HPDE6-E6E7 (cell line): ENCODE results near the gene CALHM6.
A peak's percentile ranks its signal among the peaks of the same experiment; 100 is the strongest.

Experiments
- DNase-seq: peaks from one replicate; pipeline ENCODE4 v3.0.0; 2011; ENCODE audit warnings: missing footprints; ENCODE audit errors: extremely low spot score

CALHM6 gene

DNA sequence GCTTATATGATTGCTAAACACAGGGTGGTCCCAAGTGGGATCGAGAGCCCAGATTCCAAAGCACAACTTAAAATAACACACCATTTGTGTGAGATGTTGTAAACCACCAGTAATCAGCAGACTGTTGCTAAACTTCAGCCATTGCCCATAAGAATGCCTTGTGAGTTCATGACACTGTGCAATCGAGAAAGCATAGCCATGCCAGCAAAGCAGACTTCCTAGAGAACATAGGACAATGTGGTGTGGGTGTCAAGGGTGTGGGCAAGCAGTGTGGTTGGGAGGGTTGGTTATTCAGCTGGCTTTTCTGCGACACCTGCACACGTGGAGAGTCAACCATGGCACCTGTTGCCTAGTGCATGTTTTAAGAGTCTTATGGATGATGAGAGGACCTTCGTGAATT, 16.1 kb upstream of the CALHM6 start:
- no peak for DNase-seq

DNA sequence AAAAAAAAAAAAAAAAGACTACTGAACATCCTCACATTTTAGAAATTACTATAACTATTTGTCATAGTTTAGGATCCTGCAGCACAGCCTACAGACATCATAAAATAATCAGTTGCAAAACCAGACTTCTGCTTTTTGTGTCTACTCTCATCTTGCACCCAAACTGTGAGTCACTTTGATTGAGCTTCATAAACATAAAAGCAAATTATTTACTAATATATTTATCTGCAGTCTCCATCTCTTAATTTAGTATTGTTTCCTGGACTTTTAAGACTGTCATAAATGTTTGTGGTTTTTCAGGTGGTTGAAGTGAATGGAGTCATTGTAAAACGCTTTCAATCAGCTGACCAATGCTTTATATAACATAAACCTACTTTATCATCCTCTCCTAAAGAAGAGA, 14.8 kb upstream of the CALHM6 start:
- DNase-seq, result no peak

DNA sequence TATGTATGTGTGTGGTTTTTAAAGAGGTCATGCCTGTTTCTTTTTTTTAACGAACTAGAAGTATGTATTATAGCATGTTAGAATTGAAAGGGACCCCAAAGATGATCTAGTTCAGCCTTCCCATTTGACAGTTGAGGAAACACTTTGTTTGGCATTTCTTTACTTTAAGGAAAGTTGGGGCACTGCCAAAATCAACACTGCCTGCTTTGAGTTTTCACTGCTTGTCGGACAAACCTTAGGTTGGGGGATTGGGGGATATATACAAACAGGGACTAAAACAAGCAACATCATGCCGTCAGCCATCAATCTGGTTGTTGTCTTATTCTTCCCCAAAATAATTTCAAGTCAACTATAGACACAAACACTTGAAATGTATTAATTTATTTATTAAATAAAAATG, 14.1 kb upstream of the CALHM6 start:
- no peak for DNase-seq

DNA sequence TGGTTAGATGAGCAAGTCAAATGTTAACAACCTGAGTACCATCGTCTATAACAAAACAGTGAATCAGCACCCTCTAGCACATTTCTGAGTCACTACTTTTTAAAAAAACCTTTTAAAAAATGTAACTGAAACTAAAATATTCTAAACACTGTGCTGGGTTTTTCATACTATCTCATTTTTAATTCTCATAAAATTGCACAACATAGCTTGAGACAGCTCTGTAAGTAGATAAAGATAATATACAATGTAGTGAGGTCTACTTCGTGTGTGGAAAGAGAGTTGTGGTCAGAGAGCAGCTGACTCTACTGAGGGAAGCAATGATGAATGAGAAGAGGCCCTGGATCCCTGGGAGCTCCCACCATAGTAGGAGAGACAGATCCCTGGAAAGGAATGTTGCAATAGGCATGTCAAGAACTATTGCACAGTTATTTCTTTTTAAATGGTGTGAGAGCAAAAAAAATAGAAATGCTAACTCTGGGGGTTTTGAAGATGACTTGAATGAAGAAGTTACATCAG, 13.6 kb upstream of the CALHM6 start:
- DNase-seq, result peak; percentile 49

DNA sequence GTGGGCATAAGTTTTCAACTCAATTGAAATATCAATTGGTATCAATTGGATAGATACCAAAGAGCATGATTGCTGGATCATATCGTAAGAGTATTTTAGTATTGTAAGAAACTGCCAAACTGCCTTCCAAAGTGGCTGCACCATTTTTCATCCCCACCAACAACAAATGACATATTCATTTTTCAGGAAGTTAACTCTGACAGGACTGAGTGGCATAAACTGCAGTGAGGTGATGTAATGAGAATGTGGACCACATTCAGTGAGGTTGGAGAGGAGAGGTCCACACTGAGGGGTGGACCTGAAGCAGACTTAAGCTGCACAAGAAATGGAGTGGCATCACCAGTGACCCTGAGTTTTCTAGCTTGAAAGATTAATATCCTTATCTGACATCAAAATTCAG, 11.6 kb upstream of the CALHM6 start:
- DNase-seq, result no peak

DNA sequence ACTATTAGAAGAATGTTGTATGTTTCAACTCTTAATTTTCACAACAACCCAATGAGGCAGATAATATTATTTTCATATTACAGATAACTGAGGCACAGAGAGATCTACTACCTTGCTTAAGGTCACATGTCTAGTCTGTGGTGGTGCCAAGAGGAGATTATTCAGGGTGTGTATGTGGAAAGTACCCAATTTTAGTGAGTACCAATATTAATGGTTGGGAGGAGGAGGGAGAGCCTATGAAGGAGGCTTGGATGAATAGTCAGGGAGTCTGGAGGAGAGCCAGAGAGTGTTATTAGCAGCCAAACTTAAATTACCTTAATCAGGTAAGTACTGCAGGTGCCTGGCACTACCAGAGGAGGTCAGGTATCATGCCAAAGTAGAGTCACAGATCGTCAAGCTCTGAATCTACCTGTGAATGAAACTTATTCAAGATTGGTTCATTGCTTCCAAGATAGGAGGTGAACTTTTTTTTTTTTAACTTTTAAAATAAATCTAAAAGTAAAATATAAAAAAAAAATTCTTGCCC, 10.9 kb upstream of the CALHM6 start:
- DNase-seq, result no peak

DNA sequence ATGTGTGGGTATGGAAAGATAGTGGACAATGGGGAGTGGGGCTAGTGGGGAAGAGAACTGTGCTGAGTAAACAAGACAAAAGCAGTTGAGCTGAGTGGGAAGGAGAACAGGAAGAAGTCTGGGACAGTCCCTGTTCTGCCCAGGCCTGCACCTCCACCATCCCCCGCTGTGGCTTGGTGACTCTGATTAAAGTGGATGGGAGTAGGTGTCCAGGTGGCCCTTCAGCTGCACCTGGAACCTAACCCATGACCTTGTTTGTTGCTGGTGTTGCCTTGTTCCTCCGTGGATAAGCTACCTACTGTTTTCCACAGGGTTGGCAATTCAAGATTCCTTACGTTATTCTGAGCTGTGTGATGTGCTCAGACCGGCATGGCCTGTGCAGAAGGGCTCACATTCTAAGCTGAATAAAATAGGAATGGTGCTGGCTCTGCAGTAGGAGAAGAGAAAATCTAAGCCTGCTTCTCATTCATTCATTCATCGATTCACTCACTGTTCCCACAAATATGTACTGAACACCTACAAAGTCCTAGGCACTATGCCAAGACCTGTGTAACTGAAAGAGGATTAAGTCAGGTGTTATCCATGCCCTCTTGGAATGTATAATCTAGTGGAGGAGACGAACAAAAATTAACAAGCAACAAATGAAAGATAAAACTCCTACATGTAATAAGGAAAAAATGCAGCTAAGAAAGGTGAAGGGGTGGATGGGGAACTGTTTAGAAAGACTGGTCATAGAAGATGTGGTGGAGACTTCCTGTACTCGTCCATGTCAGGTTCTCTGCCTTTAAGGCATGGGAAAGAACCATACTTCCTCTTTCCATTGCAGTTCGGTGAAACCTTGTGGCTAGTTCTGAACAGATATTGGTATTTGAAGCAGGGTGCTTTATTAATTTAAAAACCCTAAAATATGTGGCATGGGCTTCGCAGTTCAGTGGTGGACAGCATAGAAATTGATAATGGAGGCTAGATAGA, 10.1 kb upstream of the CALHM6 start:
- no peak for DNase-seq

DNA sequence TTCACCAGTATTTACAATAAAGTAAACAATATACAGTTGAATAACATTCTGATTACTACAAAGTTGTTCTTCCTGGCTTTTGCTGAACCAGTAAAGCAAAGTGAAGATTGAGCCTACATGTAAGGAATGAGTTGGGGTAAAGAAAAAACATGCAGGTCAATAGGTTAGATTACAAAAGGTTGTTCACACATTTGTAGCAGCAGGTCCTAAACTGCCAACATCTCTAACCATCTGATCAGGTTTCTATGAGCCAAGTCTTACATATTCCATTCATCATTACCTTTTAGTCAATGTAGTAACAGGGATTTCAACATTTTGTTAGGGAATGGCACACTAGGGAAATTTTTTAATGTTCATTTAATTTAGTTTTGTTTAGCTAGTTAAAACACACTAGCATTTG, 9.3 kb upstream of the CALHM6 start:
- no peak for DNase-seq

DNA sequence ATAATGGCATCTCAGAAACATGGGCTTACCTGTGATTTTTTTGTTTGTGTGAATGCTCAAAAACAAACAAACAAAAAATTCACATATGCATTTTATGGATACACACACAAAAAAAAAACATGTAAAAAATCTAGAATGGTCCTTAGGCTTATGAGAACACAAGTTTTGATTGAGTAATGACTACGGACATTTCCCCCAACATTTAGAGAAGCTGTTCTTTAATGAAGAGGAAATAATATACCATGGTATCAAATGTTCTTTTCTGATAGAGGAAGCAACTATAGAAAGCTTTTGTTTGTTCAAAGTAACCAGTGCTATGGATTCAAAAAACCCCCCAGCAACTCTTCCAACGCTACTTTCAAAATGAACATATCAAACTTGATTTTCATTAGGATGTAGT, 8.6 kb upstream of the CALHM6 start:
- no peak for DNase-seq

DNA sequence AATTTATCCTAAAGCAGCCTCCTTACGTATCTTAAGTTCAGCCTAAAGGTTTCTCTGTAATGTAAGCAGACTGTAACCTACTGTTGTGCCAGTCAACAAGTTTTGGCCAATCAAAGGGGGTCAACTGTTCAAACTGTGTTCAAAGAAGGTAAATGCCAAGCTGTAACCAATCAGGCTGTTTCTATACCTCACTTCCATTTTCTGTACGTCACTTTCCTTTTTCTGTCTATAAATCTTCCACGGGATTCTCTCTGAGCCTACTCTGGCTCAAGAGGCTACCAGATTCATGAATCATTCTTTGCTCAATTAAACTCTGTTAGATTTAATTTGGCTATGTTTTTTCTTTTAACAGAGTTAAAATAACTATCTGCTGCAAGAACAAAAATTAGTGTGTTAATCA, 5.1 kb upstream of the CALHM6 start:
- DNase-seq, result no peak

DNA sequence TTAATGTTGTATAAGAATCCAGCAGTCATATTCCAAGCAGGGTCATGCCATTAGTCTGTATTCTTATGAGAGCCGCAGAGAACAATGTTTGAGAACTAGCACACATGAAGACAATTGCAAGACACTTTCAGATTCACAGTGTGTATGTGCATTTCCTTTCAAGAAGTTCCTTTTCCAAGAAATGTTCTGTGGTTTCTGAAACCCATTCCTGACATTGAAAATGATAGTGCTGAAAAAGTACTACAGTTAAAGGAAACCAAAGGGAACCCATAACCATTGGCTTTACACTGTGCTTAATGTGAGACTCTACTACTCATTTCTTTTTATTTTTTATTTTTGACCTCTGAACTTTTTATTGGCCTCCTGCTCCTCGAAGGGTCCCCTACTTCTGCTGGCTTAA, 4.2 kb upstream of the CALHM6 start:
- DNase-seq, result no peak

DNA sequence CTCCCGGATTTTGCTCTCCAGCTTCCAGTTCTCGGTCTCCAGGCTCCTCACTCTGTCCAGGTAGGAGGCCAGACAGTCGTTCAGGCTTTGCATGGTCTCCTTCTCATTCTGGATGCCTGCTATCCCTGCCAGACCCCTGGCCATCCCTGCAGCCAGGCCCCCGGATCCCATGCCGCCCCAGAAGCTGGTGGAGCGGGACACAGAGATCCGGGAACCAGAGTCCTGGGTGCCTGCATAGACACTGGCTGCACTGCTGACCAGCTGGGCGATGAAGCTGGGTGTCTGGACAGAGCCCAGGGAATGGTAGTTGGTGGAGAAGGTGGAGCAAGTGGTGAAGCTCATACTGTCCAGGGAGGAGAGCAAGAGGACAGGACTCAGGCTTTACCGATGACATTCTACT, 2.9 kb upstream of the CALHM6 start:
- DNase-seq, result no peak

DNA sequence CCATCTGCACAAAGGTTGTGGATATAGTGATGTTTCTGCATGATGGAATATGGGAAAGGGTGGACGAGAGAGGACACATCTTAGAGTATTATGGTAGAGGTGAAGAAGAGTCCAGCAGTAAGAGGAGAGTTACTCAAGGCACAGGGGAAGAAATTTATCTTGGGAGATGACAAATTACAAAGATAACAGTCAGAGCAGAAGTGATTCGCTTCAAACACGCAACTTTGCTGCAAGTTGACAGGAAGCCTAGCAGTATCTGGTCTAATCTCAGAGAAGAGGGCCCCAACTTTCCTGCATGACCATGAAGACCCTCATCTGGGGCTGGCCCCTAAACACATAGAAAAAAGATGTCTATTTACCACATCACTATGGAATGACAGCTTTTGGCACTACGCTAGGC, 1.2 kb upstream of the CALHM6 start:
- DNase-seq, result no peak

DNA sequence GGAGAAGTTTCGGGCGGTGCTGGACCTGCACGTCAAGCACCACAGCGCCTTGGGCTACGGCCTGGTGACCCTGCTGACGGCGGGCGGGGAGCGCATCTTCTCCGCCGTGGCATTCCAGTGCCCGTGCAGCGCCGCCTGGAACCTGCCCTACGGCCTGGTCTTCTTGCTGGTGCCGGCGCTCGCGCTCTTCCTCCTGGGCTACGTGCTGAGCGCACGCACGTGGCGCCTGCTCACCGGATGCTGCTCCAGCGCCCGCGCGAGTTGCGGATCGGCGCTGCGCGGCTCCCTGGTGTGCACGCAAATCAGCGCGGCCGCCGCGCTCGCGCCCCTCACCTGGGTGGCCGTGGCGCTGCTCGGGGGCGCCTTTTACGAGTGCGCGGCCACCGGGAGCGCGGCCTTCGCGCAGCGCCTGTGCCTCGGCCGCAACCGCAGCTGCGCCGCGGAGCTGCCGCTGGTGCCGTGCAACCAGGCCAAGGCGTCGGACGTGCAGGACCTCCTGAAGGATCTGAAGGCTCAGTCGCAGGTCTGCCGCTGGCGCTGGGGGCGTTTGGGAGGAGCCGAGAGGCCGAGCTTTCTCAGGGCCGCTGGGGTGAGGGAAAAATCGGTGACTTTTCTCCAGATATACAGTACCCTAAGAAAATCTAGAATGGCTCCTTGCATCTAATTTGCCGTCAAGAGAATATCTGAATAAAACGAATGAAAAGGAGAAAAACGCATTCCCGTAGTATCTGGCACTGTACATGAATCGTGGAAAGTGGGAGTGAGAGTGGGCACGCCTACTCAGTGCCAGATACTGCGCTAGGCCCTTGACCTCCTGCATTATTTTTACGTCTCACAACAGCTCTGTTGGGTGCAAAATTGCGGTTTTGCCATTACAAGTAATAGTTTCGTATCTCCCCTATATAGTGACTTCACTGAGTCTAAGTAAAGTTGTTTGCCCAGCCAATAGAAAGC, 1.0 kb downstream of the CALHM6 start:
- DNase-seq, result peak; percentile 34

DNA sequence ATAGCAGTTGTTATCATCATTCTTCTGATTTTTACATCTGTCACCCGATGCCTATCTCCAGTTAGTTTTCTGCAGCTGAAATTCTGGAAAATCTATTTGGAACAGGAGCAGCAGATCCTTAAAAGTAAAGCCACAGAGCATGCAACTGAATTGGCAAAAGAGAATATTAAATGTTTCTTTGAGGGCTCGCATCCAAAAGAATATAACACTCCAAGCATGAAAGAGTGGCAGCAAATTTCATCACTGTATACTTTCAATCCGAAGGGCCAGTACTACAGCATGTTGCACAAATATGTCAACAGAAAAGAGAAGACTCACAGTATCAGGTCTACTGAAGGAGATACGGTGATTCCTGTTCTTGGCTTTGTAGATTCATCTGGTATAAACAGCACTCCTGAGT, 2.1 kb downstream of the CALHM6 start:
- no peak for DNase-seq

DNA sequence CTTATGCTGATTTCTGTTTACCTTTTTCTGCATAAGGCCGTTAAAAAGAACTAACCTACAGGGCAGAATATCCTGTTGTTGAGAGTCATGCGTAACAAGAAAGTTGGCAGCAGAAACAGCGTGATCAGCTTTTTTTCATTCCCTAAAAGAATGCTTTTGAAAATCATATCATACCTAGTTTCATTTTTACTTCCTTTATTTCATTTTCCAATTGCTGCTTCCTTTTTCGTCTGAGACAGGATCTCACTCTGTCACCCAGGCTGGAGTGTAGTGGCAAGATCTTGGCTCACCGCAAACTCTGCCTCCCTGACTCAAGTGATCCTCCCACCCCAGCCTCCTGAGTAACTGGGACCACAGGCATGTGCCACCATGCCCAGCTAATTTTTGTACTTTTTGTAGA, 4.1 kb downstream of the CALHM6 start:
- DNase-seq, result no peak

DNA sequence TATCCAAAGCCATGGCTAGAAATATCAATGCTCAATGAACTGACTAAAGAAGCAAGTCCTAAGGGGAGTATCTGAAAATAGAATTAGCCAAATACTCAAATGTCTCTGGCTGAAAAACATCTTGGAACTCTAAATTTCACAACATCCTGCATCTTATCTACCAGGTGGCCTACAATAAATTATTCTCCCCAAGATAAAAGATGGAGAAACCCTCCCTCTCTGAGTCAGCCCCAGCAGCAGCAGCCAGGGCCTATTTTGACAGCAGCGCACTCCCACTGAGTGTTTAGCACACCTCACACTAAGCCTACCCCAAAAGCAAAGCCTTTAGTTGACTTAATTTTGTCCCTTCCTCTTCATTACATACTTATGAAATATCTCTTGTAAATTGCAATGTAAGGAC, 5.9 kb downstream of the CALHM6 start:
- DNase-seq, result no peak

DNA sequence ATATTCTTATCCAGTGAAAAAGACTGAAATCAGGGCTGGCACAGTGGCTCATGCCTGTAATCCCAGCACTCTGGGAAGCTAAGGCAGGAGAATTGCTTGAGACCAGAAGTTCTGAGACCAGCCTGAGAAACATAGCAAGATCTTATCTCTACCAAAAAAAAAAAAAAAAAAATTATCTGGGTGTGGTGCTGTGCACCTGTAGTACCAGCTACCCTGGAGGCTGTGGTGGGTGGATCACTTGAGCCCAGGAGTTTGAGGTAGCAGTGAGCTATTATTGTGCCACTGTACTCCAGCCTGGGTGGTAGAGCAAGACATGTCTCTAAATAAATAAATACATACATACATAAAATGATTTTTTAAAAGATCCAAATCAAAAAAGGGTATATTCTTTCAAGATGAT, 6.3 kb downstream of the CALHM6 start:
- no peak for DNase-seq

DNA sequence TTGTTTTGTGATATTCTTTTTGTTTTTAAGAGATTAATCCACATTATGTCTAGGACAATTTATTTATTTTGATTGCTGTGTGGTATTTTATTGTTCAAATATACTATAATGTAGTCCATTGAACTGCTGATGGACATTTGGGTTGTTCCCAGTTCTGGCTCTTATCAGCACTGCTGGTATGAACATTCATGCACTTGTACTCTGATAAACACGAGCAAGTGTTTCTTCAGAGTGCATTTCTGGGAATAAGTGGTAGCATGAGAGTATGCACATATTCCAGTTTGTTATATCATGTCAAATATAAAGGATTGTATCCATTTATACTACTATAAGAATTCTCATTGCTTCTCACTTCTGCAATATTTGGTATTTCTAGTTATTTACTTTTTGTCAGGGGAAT, 7.1 kb downstream of the CALHM6 start:
- no peak for DNase-seq

DNA sequence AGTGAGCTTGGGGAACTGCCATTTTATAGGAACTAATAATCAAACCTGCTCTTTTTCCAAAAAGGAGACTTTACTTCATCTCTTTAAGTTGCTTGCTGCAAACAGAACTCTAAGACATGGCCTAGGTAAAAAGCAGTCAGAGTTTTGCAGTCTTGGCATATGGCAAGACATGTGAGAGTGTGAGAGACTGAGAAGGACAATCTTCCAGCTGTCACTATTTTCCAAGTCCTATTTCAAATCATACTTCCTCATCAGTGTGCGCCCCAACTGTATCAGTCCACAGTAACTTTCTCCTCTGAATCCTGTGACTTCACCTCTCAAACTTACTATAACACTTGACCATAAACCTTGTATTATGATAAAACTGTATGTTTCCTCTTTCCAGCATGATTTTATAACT, 10.4 kb downstream of the CALHM6 start:
- no peak for DNase-seq

DNA sequence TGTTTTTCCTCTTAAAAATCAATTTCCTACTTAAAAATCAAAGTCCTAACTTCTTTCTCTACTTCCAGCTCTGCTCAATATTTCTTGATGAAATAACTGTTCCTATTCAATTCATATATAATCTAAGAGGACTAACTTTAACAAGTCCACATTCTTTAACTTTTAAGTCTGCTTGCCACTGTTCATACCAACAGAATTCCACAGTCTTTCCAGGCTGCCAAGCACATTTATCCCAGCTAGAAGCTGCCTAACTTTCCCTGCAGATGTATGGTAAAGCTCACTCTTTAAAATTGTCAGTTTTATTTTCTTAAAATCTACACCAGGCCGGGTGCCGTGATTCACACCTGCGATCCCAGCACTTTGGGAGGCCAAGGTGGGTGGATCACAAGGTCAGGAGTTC, 11.5 kb downstream of the CALHM6 start:
- no peak for DNase-seq

DNA sequence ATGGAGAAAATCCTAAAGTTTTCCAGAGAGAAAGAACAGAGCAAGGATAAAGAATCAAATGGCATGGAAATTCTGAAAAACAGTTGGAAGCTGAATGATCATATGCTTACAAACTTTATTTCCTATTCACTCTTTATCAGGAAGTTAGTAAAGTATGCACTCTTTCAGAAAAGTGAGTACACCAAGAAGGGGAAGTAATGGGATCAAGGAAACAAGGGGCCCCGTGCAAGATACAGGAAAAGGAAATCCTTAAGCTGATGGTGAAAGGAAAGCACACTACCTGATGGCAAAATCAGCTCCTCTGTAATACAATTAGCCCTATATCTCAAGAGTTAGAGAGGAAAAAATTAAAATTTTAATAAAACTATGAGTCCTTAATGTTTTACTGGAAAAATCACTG, 14.0 kb downstream of the CALHM6 start:
- DNase-seq, result no peak
